ENCODE results near the gene AFDN.

Gene AFDN

DNA sequence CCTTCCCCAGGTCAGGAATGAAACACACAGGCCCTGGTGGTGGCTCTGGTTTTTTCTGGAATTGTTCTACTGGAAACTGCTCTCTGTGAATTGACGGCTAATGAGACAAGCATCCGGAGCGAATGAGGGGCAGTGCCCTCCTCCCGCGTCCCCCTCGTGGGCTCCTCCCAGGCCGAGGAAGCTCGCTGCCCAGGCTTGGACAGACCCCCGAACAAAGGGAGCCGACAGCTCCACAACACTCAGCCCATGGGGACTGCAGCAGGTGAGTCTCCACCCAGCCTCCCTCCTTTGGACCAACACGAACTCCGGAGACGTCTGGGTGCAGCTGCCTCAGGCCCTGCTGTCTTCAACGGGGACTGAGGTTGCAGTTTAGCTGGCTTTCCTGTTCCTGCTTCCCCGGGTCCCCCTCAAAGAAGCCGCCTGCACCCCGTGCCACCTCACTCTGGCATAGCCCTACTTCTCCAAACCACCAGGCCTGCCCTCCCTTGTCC, 31.3 kb upstream of the AFDN start:
- no peak overlapping the region for H3K4me2 ChIP-seq (ENCODE audit: low read depth, low read length, poor library complexity, severe bottlenecking)
- no peaks in the 10 kb centered on the region for H4K20me1 ChIP-seq (ENCODE audit: low read depth, low read length)
- H3K27me3 ChIP-seq (ENCODE audit: low read length), result no peaks in the 10 kb centered on the region
- H3K79me2 ChIP-seq (ENCODE audit: insufficient read depth, low read length), result no peaks in the 10 kb centered on the region
- no peak overlapping the region for H3K4me3 ChIP-seq (ENCODE audit: insufficient read depth, low read length, poor library complexity, severe bottlenecking)
- H3K36me3 ChIP-seq (ENCODE audit: low read length), result no peaks in the 10 kb centered on the region
- no peak overlapping the region for H2AFZ ChIP-seq (ENCODE audit: low read depth, low read length, severe bottlenecking)
- no peak overlapping the region for H3K9ac ChIP-seq (ENCODE audit: low read length)
- TF ChIP-seq, protein P1, sequence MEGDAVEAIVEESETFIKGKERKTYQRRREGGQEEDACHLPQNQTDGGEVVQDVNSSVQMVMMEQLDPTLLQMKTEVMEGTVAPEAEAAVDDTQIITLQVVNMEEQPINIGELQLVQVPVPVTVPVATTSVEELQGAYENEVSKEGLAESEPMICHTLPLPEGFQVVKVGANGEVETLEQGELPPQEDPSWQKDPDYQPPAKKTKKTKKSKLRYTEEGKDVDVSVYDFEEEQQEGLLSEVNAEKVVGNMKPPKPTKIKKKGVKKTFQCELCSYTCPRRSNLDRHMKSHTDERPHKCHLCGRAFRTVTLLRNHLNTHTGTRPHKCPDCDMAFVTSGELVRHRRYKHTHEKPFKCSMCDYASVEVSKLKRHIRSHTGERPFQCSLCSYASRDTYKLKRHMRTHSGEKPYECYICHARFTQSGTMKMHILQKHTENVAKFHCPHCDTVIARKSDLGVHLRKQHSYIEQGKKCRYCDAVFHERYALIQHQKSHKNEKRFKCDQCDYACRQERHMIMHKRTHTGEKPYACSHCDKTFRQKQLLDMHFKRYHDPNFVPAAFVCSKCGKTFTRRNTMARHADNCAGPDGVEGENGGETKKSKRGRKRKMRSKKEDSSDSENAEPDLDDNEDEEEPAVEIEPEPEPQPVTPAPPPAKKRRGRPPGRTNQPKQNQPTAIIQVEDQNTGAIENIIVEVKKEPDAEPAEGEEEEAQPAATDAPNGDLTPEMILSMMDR (IDR thresholded peaks at IDR 0.05; ENCODE audit: insufficient read depth, low read length, poor library complexity, severe bottlenecking), result no peak
- TF ChIP-seq EZH2phosphoT487 (conservative IDR thresholded peaks at IDR 0.05; ENCODE audit: low read length), result no peak
- H3K27ac ChIP-seq (ENCODE audit: low read depth, low read length), result no peak overlapping the region
- no peaks in the 10 kb centered on the region for H3F3A ChIP-seq (ENCODE audit: insufficient read depth)
- no peaks in the 10 kb centered on the region for H3K9me2 ChIP-seq (replicated peaks; ENCODE audit: insufficient read depth, low read length)
- no peaks in the 10 kb centered on the region for H3K9me3 ChIP-seq (ENCODE audit: insufficient read depth, low read length)

- no peak overlapping the region for H3K27ac ChIP-seq (ENCODE audit: low read depth, low read length)
- no peaks in the 10 kb centered on the region for H3F3A ChIP-seq (ENCODE audit: insufficient read depth)
- H3K79me2 ChIP-seq (ENCODE audit: insufficient read depth, low read length), result no peaks in the 10 kb centered on the region
- no peaks in the 10 kb centered on the region for H3K9me2 ChIP-seq (replicated peaks; ENCODE audit: insufficient read depth, low read length)
- H4K20me1 ChIP-seq (ENCODE audit: low read depth, low read length), result no peaks in the 10 kb centered on the region
- H3K4me2 ChIP-seq (ENCODE audit: low read depth, low read length, poor library complexity, severe bottlenecking), result no peak overlapping the region
- H3K9ac ChIP-seq (ENCODE audit: low read length), result no peak overlapping the region
- no peak for TF ChIP-seq EZH2phosphoT487 (conservative IDR thresholded peaks at IDR 0.05; ENCODE audit: low read length)
- TF ChIP-seq, protein P1 (IDR thresholded peaks at IDR 0.05; ENCODE audit: insufficient read depth, low read length, poor library complexity, severe bottlenecking), result no peak
- no peaks in the 10 kb centered on the region for H3K27me3 ChIP-seq (ENCODE audit: low read length)
- H3K9me3 ChIP-seq (ENCODE audit: insufficient read depth, low read length), result no peaks in the 10 kb centered on the region
- no peak overlapping the region for H3K4me3 ChIP-seq (ENCODE audit: insufficient read depth, low read length, poor library complexity, severe bottlenecking)
- H2AFZ ChIP-seq (ENCODE audit: low read depth, low read length, severe bottlenecking), result no peak overlapping the region
- H3K36me3 ChIP-seq (ENCODE audit: low read length), result no peaks in the 10 kb centered on the region
Measured at GRCh38 chr6:167795874-167796191, 30.9 kb upstream of the AFDN start.

DNA sequence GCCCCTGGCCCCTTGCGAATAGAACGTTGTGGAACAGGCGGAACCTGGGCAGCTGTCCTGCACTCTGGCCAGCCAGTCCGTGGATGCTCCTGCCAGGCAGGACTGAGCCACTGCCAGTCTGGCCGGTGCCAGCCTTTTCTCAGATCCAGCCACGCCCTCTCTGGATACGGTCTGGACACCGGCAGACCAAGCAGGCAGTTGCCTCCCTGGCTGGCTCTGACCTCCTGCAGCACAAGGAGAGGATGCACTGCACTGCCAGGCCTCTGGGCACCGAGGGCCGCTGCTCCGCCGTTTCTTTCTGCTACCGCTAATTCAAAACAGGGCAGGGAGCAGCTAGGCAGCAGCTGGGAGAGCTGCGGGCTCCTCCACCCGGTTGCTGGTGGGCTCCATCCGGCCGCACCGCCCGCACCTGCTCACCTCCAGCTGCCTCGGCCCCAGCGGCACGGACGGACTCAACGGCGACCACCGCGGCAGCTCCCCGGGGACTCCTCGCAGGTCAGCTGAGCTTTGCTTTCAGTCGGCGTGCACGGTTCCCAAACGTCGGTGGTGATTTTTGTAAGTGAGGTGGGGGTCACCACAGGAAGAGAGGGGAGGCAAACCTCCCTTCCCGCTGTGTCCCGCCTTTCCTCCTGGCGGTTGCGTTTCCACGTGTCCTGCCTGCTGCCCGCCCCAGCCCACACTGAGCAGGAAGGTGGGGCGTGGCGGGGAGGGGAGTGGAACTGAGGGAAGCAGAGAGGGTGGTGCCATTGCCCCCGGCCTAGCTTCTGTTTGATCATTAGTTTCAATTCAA, 30.3 kb upstream of the AFDN start:
- no peaks in the 10 kb centered on the region for H3K9me3 ChIP-seq (ENCODE audit: insufficient read depth, low read length)
- no peaks in the 10 kb centered on the region for H3K27me3 ChIP-seq (ENCODE audit: low read length)
- no peaks in the 10 kb centered on the region for H4K20me1 ChIP-seq (ENCODE audit: low read depth, low read length)
- no peaks in the 10 kb centered on the region for H3F3A ChIP-seq (ENCODE audit: insufficient read depth)
- no peak overlapping the region for H2AFZ ChIP-seq (ENCODE audit: low read depth, low read length, severe bottlenecking)
- TF ChIP-seq, protein P1 (IDR thresholded peaks at IDR 0.05; ENCODE audit: insufficient read depth, low read length, poor library complexity, severe bottlenecking), result no peak
- TF ChIP-seq EZH2phosphoT487 (conservative IDR thresholded peaks at IDR 0.05; ENCODE audit: low read length), result no peak
- H3K9ac ChIP-seq (ENCODE audit: low read length), result no peak overlapping the region
- no peak overlapping the region for H3K4me2 ChIP-seq (ENCODE audit: low read depth, low read length, poor library complexity, severe bottlenecking)
- H3K36me3 ChIP-seq (ENCODE audit: low read length), result no peaks in the 10 kb centered on the region
- no peak overlapping the region for H3K4me3 ChIP-seq (ENCODE audit: insufficient read depth, low read length, poor library complexity, severe bottlenecking)
- no peaks in the 10 kb centered on the region for H3K79me2 ChIP-seq (ENCODE audit: insufficient read depth, low read length)
- no peaks in the 10 kb centered on the region for H3K9me2 ChIP-seq (replicated peaks; ENCODE audit: insufficient read depth, low read length)
- no peak overlapping the region for H3K27ac ChIP-seq (ENCODE audit: low read depth, low read length)

Data from SU-DHL-6 (cell line).